Activated naive CD8-positive, alpha-beta T cell (primary cell): ENCODE measurements around the gene PDP2.
"Not testable (repeated sequence)": the region's sequence is repeated elsewhere in the genome, so short reads cannot be mapped to it uniquely, and the experiment has no call there.

Experiments
- H3K27ac Mint-ChIP-seq: one replicate; pipeline ENCODE4 v1.8.0; 2021; ENCODE audit warnings: mixed read lengths
- H3K27me3 Mint-ChIP-seq: one replicate; pipeline ENCODE4 v1.8.0; 2021; ENCODE audit warnings: mixed read lengths
- H3K36me3 Mint-ChIP-seq: one replicate; pipeline ENCODE4 v1.8.0; 2021; ENCODE audit warnings: mixed read lengths
- H3K4me1 Mint-ChIP-seq: one replicate; pipeline ENCODE4 v1.8.0; 2021; ENCODE audit warnings: low read depth, mixed read lengths
- H3K4me3 Mint-ChIP-seq: one replicate; pipeline ENCODE4 v1.8.0; 2021; ENCODE audit warnings: mild to moderate bottlenecking, mixed read lengths
- H3K9me3 Mint-ChIP-seq: one replicate; pipeline ENCODE4 v1.8.0; 2021; ENCODE audit warnings: low read depth, mixed read lengths

Gene PDP2

GRCh38 chr16:66888647-66889615, 8.6 kb downstream of the PDP2 start:
- H3K9me3 Mint-ChIP-seq = no peaks in the 10 kb centered on the region
- no peak overlapping the region for H3K4me3 Mint-ChIP-seq
- no peaks in the 10 kb centered on the region for H3K27me3 Mint-ChIP-seq
- no peaks in the 10 kb centered on the region for H3K36me3 Mint-ChIP-seq
- H3K27ac Mint-ChIP-seq = no peak overlapping the region
- peaks cover 27% of the 10 kb centered on the region for H3K4me1 Mint-ChIP-seq

GRCh38 chr16:66889622-66890021, 9.3 kb downstream of the PDP2 start:
- Mint-ChIP-seq H3K36me3 (no peaks in the 10 kb centered on the region), H3K27ac (no peak overlapping the region), H3K4me3 (no peak overlapping the region), H3K9me3 (no peaks in the 10 kb centered on the region), H3K4me1 (peaks cover 24% of the 10 kb centered on the region), H3K27me3 (no peaks in the 10 kb centered on the region)

- Mint-ChIP-seq H3K9me3 (no peaks in the 10 kb centered on the region), H3K27ac (no peak overlapping the region), H3K36me3 (no peaks in the 10 kb centered on the region), H3K4me1 (peaks cover 22% of the 10 kb centered on the region), H3K4me3 (no peak overlapping the region), H3K27me3 (no peaks in the 10 kb centered on the region)
Measured at GRCh38 chr16:66890799-66891198, 10.5 kb downstream of the PDP2 start.

- no peaks in the 10 kb centered on the region for H3K36me3 Mint-ChIP-seq
- H3K9me3 Mint-ChIP-seq = no peaks in the 10 kb centered on the region
- H3K27ac Mint-ChIP-seq = no peak overlapping the region
- H3K27me3 Mint-ChIP-seq = no peaks in the 10 kb centered on the region
- H3K4me1 Mint-ChIP-seq = peaks cover 22% of the 10 kb centered on the region
- no peak overlapping the region for H3K4me3 Mint-ChIP-seq
Measured at GRCh38 chr16:66891360-66891759, 11.0 kb downstream of the PDP2 start.

- H3K27ac Mint-ChIP-seq = no peak overlapping the region
- H3K4me1 Mint-ChIP-seq = peaks cover 19% of the 10 kb centered on the region
- no peaks in the 10 kb centered on the region for H3K36me3 Mint-ChIP-seq
- no peaks in the 10 kb centered on the region for H3K27me3 Mint-ChIP-seq
- no peak overlapping the region for H3K4me3 Mint-ChIP-seq
- H3K9me3 Mint-ChIP-seq = no peaks in the 10 kb centered on the region
Measured at GRCh38 chr16:66891797-66892196, 11.5 kb downstream of the PDP2 start.

- no peaks in the 10 kb centered on the region for H3K27me3 Mint-ChIP-seq
- H3K27ac Mint-ChIP-seq = no peak overlapping the region
- H3K4me1 Mint-ChIP-seq = peaks cover 4% of the 10 kb centered on the region
- H3K9me3 Mint-ChIP-seq = no peaks in the 10 kb centered on the region
- no peak overlapping the region for H3K4me3 Mint-ChIP-seq
- H3K36me3 Mint-ChIP-seq = no peaks in the 10 kb centered on the region
Measured at GRCh38 chr16:66894055-66894454, 13.7 kb downstream of the PDP2 start.

- no peak overlapping the region for H3K27ac Mint-ChIP-seq
- H3K4me1 Mint-ChIP-seq = peaks cover 4% of the 10 kb centered on the region
- H3K36me3 Mint-ChIP-seq = no peaks in the 10 kb centered on the region
- H3K9me3 Mint-ChIP-seq = no peaks in the 10 kb centered on the region
- H3K27me3 Mint-ChIP-seq = no peaks in the 10 kb centered on the region
- H3K4me3 Mint-ChIP-seq = no peak overlapping the region
Measured at GRCh38 chr16:66894948-66895688, 14.8 kb downstream of the PDP2 start.

- no peaks in the 10 kb centered on the region for H3K36me3 Mint-ChIP-seq
- H3K27ac Mint-ChIP-seq = no peak overlapping the region
- H3K4me1 Mint-ChIP-seq = peaks cover 4% of the 10 kb centered on the region
- H3K4me3 Mint-ChIP-seq = no peak overlapping the region
- H3K27me3 Mint-ChIP-seq = no peaks in the 10 kb centered on the region
- H3K9me3 Mint-ChIP-seq = no peaks in the 10 kb centered on the region
Measured at GRCh38 chr16:66895689-66895979, 15.3 kb downstream of the PDP2 start.

- H3K9me3 Mint-ChIP-seq = no peaks in the 10 kb centered on the region
- H3K27ac Mint-ChIP-seq = no peak overlapping the region
- no peak overlapping the region for H3K4me3 Mint-ChIP-seq
- no peaks in the 10 kb centered on the region for H3K36me3 Mint-ChIP-seq
- no peaks in the 10 kb centered on the region for H3K27me3 Mint-ChIP-seq
- H3K4me1 Mint-ChIP-seq = peaks cover 4% of the 10 kb centered on the region
Measured at GRCh38 chr16:66895999-66896398, 15.7 kb downstream of the PDP2 start.

GRCh38 chr16:66896682-66897081, 16.4 kb downstream of the PDP2 start:
- H3K4me3 Mint-ChIP-seq, H3K4me1 Mint-ChIP-seq, H3K27ac Mint-ChIP-seq, H3K36me3 Mint-ChIP-seq, H3K27me3 Mint-ChIP-seq, H3K9me3 Mint-ChIP-seq: not testable (repeated sequence)

- peaks cover under 1% of the 10 kb centered on the region for H3K4me1 Mint-ChIP-seq
- no peaks in the 10 kb centered on the region for H3K36me3 Mint-ChIP-seq
- H3K9me3 Mint-ChIP-seq = no peaks in the 10 kb centered on the region
- H3K4me3 Mint-ChIP-seq = no peak overlapping the region
- no peaks in the 10 kb centered on the region for H3K27me3 Mint-ChIP-seq
- no peak overlapping the region for H3K27ac Mint-ChIP-seq
Measured at GRCh38 chr16:66898207-66898606, 17.9 kb downstream of the PDP2 start.

GRCh38 chr16:66898933-66899309, 18.6 kb downstream of the PDP2 start:
- no peaks in the 10 kb centered on the region for H3K9me3 Mint-ChIP-seq
- H3K36me3 Mint-ChIP-seq = no peaks in the 10 kb centered on the region
- H3K4me1 Mint-ChIP-seq = no peaks in the 10 kb centered on the region
- no peak overlapping the region for H3K27ac Mint-ChIP-seq
- H3K27me3 Mint-ChIP-seq = no peaks in the 10 kb centered on the region
- H3K4me3 Mint-ChIP-seq = no peak overlapping the region

GRCh38 chr16:66899310-66899944, 19.1 kb downstream of the PDP2 start:
- Mint-ChIP-seq H3K4me1 (no peaks in the 10 kb centered on the region), H3K4me3 (no peak overlapping the region), H3K27me3 (no peaks in the 10 kb centered on the region), H3K9me3 (no peaks in the 10 kb centered on the region), H3K27ac (no peak overlapping the region), H3K36me3 (no peaks in the 10 kb centered on the region)

- Mint-ChIP-seq H3K27ac (no peak overlapping the region), H3K27me3 (no peaks in the 10 kb centered on the region), H3K4me1 (no peaks in the 10 kb centered on the region), H3K4me3 (no peak overlapping the region), H3K9me3 (no peaks in the 10 kb centered on the region), H3K36me3 (no peaks in the 10 kb centered on the region)
Measured at GRCh38 chr16:66899945-66900710, 19.8 kb downstream of the PDP2 start.
